ENCODE data around the gene FAM120B. TPM values are rescaled to one million over a fixed set of nuclear protein-coding genes. Genes with fewer than 3 reads are reported as not detected.

Gene FAM120B
- total RNA-seq, 1 experiment from 2014 or later: 16.7 TPM

DNA sequence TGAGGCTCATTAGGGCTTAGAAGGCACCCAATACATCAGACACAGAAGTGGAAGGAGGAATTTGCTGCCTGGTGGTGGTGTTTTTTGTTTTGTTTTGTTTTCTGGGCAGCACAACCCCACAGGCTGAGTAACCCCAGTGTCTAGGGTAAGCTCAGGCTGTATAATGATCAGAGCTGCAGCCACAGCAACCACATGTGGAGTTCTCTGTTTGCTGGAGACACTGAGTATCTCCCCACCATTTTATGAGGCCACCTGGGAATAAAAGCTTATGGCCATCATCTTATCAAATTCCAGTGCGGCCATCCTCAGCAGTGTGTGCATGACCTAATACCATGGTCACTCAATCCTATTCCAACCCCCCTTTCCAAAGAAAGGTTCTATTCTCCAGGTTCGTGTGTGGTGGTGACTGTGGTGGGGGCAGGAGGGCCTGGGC lies 12.2 kb upstream of the FAM120B start:
- no peak overlapping the region for H4K91ac ChIP-seq (ENCODE audit: insufficient read length, low read depth, low read length)
- H2AK5ac ChIP-seq (ENCODE audit: insufficient read length, low read length): no peak overlapping the region
- H4K8ac ChIP-seq (replicated peaks; ENCODE audit: insufficient read length, low read depth, low read length): no peak overlapping the region
- H3K4me1 ChIP-seq (ENCODE audit: insufficient read depth, low read length): peaks cover 8% of the 10 kb centered on the region; the same call in 1 of the 2 replicates
- H2BK5ac ChIP-seq (ENCODE audit: insufficient read length, low read length): no peak overlapping the region
- no peak overlapping the region for H2BK12ac ChIP-seq (ENCODE audit: insufficient read length, low read depth, low read length)
- WGBS (ENCODE audit: extremely low coverage, insufficient read length, low lambda C conversion rate): no CpG with 5 or more reads among the region's 2 CpGs
- Mint-ChIP-seq H3K27me3 (ENCODE audit: low read depth) (peaks cover 74% of the 10 kb centered on the region), H3K9me3 (peaks cover 6 to 8% of the 10 kb centered on the region in 2 experiments), H3K27ac (no peak overlapping the region; a peak in 1 of 7 replicates), H3K4me3 (peak overlapping the region; percentile 8 to 92; a peak in 3 of 5 replicates), H3K36me3 (ENCODE audit: insufficient read depth in 1 of 3, low read depth in 3 of 3) (peaks cover 3 to 10% (median 6%) of the 10 kb centered on the region in 3 experiments; a peak in 4 of 7 replicates), H3K4me1 (peaks cover 53 to 59% of the 10 kb centered on the region in 2 experiments)
- peaks cover 44% of the 10 kb centered on the region for H3K27me3 ChIP-seq (ENCODE audit: insufficient read depth, low read length)
- TF ChIP-seq, protein P1, sequence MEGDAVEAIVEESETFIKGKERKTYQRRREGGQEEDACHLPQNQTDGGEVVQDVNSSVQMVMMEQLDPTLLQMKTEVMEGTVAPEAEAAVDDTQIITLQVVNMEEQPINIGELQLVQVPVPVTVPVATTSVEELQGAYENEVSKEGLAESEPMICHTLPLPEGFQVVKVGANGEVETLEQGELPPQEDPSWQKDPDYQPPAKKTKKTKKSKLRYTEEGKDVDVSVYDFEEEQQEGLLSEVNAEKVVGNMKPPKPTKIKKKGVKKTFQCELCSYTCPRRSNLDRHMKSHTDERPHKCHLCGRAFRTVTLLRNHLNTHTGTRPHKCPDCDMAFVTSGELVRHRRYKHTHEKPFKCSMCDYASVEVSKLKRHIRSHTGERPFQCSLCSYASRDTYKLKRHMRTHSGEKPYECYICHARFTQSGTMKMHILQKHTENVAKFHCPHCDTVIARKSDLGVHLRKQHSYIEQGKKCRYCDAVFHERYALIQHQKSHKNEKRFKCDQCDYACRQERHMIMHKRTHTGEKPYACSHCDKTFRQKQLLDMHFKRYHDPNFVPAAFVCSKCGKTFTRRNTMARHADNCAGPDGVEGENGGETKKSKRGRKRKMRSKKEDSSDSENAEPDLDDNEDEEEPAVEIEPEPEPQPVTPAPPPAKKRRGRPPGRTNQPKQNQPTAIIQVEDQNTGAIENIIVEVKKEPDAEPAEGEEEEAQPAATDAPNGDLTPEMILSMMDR (conservative IDR thresholded peaks at IDR 0.05): no peak
- peak overlapping the region; percentile 40 for H3K4me2 ChIP-seq (ENCODE audit: insufficient read depth, insufficient read length, low read length)
- no peak overlapping the region for H3K56ac ChIP-seq (ENCODE audit: insufficient read length, low read depth, low read length)
- H2BK15ac ChIP-seq (ENCODE audit: low read depth, low read length): no peak overlapping the region
- no peak overlapping the region for H3K23ac ChIP-seq (ENCODE audit: insufficient read length, low read depth, low read length)
- H4K20me1 ChIP-seq (ENCODE audit: control insufficient read depth, insufficient read depth, insufficient read length): no peaks in the 10 kb centered on the region
- no peak overlapping the region for H2BK20ac ChIP-seq (ENCODE audit: low read depth, low read length, poor library complexity, severe bottlenecking)
- H3T11ph ChIP-seq (ENCODE audit: low read length): no peak overlapping the region
- DNase-seq: no peak
- H3K79me2 ChIP-seq (ENCODE audit: insufficient read depth, low read length): no peaks in the 10 kb centered on the region
- no peak overlapping the region for H3K27ac ChIP-seq (ENCODE audit: insufficient read length, low read depth, low read length)
- no peak overlapping the region for H4K5ac ChIP-seq (ENCODE audit: insufficient read length, low read depth, low read length)
- H2AFZ ChIP-seq (ENCODE audit: low read length): no peak overlapping the region
- no peak overlapping the region for H3K9ac ChIP-seq (ENCODE audit: extremely low read depth, insufficient read length, low read length)
- peaks cover 24% of the 10 kb centered on the region for H3K23me2 ChIP-seq (ENCODE audit: insufficient read length, low read depth, low read length, poor library complexity, severe bottlenecking)
- H3K14ac ChIP-seq (ENCODE audit: insufficient read depth, low read length): no peak overlapping the region
- no peak overlapping the region for H3K4ac ChIP-seq (ENCODE audit: low read depth, low read length)
- H3K79me1 ChIP-seq (ENCODE audit: insufficient read depth, low read depth, low read length, poor library complexity, severe bottlenecking): no peaks in the 10 kb centered on the region
- no peaks in the 10 kb centered on the region for H3K9me3 ChIP-seq (ENCODE audit: control insufficient read depth, low read depth, low read length)
- no peak overlapping the region for H3K18ac ChIP-seq (ENCODE audit: insufficient read length, low read depth, low read length)
- no peak overlapping the region for H2BK120ac ChIP-seq (ENCODE audit: low read depth, low read length, poor library complexity, severe bottlenecking)

Data from H9 (cell line).